HG03175 (cell line): ENCODE data around the gene KCNIP1.
"Not testable (repeated sequence)": the region's sequence is repeated elsewhere in the genome, so short reads cannot be mapped to it uniquely, and the experiment has no call there.

Experiments used
- ATAC-seq: cut with Tn5 transposase; IDR thresholded peaks from one replicate; pipeline ENCODE4 v1.9.1; 2021; ENCODE audit warnings: mild to moderate bottlenecking, moderate library complexity; ENCODE audit not compliant: unreplicated experiment

KCNIP1 gene

GRCh38 chr5:170762298-170762697, 258.5 kb downstream of the KCNIP1 start:
- ATAC-seq: not testable (repeated sequence)

GRCh38 chr5:170765868-170766267, 262.0 kb downstream of the KCNIP1 start:
- ATAC-seq: not testable (repeated sequence)

DNA sequence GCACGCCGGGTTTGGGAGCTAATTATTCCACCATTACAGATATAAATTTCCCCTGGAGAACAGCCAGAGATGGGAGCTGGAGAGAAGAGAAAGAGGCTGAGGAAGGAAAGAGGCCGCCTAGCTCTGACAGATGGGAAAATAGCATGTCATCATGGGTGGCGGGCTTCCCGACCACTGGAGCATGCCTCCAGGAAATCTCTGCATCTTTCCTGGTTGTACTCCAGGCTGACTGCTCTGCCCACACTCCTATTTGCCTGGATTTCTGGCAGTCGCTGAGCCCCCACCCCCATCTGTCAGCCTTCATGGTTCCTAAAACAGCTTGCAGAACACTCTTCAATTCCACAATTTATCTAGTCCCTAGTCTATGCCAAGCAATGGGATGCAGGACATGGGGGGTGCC, 265.4 kb downstream of the KCNIP1 start:
- no peak for ATAC-seq

DNA sequence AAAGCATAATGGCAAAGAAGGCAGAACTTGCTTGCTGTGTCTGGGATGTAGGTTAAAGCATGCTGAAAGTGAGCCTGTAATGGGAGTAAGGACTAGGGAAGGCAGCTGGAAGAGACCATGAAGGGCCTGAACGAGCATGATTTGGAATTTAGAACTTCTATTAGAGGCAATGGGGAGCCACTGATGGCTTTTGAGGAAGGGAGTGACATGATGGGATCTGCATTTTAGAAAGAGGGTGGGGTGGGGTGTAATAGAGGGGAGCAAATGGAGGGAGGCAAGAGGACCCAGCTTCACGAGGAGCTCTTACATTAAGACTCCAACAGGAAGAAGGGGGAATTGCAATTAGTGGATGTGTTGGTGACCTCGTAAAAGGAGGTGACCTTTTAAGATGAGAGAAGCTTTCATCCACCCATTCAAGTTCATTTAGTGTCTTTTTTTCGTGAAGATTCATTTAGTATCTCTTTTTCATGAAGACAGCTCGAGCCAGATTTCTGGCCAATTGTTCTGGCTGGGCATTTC, 266.1 kb downstream of the KCNIP1 start:
- no peak for ATAC-seq

DNA sequence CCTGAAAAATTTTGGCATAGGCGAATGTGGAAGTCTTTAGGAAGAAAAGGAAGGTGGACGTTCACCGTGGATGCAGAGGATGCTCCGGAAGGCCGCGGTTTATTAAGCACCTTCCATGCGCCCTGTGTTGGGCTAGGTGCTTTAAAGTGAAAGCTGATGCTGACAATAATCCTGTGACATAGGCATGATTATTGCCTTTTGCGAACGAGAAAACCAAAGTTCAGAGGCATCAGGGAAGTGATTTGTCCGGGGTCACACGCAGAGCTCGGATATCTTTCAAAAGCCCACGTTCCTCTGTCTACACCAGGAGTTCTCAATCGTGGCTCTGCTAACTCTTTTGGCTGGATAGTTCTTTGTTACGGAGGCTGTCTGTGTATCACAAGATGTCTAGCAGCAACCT, 267.7 kb downstream of the KCNIP1 start:
- no peak for ATAC-seq

DNA sequence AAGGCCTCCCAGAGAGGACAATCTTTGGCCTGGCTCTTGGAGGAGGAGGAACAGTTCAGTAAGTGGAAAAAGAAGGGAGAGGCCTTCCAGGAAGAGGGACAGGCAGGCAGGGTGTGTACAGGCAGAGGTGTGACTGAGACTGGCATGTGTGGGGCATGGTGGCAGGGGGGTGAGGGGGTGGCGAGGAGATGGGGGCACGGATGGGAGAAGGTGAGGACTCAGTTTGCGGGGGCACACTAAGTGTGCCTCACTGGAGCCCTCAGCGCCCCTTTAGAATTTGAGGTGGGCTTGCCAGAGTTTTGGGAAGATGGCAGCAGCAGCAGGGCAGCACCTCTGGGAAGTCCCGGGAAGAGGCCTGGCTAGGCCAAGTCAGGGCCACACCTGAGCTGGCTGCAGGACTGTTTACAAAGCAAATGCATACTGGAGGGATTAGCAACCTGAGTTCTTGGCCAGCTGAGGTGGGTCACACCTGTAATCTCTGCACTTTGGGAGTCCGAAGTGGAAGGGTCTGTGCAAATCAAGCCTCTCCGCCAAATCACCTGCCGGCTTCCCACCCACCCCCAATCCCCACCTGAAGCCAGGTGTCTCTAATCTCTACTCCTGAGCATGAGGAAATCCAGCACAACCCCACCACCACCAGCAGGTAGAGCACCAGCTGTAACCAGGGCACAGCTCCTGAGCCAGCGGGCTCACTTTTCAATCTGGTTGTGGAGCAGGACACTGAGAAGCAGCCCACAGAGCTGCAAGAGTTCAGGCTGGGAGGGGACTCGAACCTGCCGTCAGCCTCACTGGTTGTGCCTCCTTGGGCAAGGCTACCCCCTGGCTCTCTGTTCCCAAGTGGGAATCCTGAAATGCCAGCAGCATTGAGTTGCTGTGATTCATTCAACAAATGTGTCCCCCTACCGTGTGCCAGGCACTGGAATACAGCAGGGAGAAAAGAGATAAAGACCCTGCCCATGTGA, 269.5 kb downstream of the KCNIP1 start:
- no peak for ATAC-seq

- ATAC-seq: no peak
Measured at GRCh38 chr5:170774831-170775230, 271.0 kb downstream of the KCNIP1 start.

GRCh38 chr5:170781946-170782345, 278.1 kb downstream of the KCNIP1 start:
- ATAC-seq: no peak

DNA sequence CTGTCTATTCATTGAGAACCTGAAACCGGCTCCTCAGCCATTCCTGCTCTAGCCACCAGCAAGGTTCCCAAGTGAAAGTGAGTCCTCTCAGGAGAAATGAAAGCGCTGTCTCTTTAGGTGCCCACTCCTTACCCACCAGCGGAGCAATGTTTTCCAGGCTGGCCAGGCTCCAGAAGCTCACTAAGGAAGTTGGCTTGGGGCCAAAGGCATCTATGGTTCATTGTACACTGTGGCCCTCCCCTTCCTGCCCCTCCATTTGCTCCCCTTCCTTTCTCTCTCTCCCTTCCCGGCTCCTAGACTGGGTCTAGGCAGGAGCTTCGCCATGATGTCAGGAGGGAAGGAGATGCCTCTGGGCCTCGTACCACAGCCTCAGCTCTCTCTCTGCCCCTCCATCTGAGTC, 278.6 kb downstream of the KCNIP1 start:
- no peak for ATAC-seq

DNA sequence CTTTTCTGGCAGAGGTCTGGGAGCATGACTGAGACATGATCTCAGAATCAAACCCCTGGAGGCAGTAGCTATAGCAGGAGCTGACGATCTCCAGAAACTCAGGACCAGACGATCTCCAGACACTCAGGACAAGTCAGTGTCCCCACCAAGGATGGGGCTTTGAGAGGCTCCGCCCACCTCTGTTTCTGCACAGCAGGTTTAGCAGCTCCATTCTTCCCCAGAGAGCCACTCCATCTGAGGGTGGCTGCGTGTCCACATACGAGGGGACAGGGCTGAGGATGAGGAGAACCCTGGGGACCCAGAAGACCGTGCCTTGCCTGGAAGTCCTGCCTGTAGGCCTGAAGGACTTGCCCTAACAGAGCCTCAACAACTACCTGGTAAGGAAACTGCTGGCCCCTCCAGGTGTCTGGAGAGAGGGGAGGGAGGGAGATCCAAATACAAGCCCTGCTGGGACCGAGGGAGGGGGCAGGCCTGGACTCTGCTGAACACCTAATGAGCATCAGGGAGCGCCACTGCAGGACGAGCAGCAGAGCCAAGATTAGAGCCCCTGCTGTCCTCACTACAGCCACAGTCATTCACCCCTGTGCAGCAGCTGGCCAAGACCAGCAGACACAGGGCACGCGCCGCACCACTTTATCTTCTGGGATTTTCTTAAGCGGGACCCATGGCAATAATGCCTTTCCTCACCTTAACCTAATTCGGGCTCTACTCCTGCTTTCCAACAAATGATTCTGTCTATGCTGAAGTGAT, 279.9 kb downstream of the KCNIP1 start, which contains the start of gene GABRP:
TSS of gene GABRP (plus strand) at position 228 of the 750 bp plus-strand sequence. CDS start 4,891 bp downstream, outside the sequence.
- no peak for ATAC-seq

GRCh38 chr5:170785416-170785815, 281.6 kb downstream of the KCNIP1 start:
- ATAC-seq: no peak
